HCT116 (cell line): ENCODE measurements around the gene VAMP8.

Source experiments
- CEBPB ChIP-seq: IDR thresholded peaks from 2 replicates; pipeline ENCODE4 v1.6.1; 2012; ENCODE audit warnings: low read depth
- CTCF ChIP-seq, 3 experiments: fragments of 200-600 bp in 1 of 3; sonication (generic) in 1 of 3; IDR thresholded peaks in 2 of 3; conservative IDR thresholded peaks in 1 of 3; 2 replicates each; pipeline ENCODE4 v1.5.1; 2012 to 2017; ENCODE audit warnings: low read depth in 2 of 3, low read length in 2 of 3, antibody characterized with exemption in 1 of 3, borderline replicate concordance in 1 of 3, control low read depth in 1 of 3, mild to moderate bottlenecking in 1 of 3, mixed read lengths in 1 of 3, mixed run types in 1 of 3, moderate library complexity in 1 of 3; ENCODE audit not compliant: insufficient read depth in 1 of 3
- ELF1 ChIP-seq: IDR thresholded peaks from 2 replicates; pipeline ENCODE4 v1.6.1; 2012; ENCODE audit warnings: low read depth, borderline replicate concordance
- EZH2 ChIP-seq: fragments of 200-600 bp; sonication (generic); IDR thresholded peaks from 2 replicates; pipeline ENCODE4 v1.6.1; 2017; ENCODE audit warnings: antibody characterized with exemption, mixed run types
- EZH2phosphoT487 ChIP-seq: fragments of 200-600 bp; IDR thresholded peaks from 2 replicates; pipeline ENCODE4 v1.6.1; 2018; ENCODE audit warnings: antibody characterized with exemption, borderline replicate concordance
- POLR2AphosphoS5 ChIP-seq: IDR thresholded peaks from 2 replicates; pipeline ENCODE4 v1.6.1; 2011; ENCODE audit warnings: mild to moderate bottlenecking, low read depth, low read length, moderate library complexity
- SIN3A ChIP-seq: IDR thresholded peaks from 2 replicates; pipeline ENCODE4 v1.6.1; 2012; ENCODE audit warnings: low read depth
- SP1 ChIP-seq: IDR thresholded peaks from 2 replicates; pipeline ENCODE4 v1.6.1; 2012; ENCODE audit warnings: low read depth
- YY1 ChIP-seq: IDR thresholded peaks from 2 replicates; pipeline ENCODE4 v1.6.1; 2011; ENCODE audit warnings: low read length, low read depth, moderate library complexity, mild to moderate bottlenecking; ENCODE audit not compliant: insufficient replicate concordance; ENCODE audit errors: extremely low read depth
- TF ChIP-seq, protein P1 (sequence below): IDR thresholded peaks from 2 replicates; pipeline ENCODE4 v1.6.1; 2012; ENCODE audit warnings: low read depth

DNA sequence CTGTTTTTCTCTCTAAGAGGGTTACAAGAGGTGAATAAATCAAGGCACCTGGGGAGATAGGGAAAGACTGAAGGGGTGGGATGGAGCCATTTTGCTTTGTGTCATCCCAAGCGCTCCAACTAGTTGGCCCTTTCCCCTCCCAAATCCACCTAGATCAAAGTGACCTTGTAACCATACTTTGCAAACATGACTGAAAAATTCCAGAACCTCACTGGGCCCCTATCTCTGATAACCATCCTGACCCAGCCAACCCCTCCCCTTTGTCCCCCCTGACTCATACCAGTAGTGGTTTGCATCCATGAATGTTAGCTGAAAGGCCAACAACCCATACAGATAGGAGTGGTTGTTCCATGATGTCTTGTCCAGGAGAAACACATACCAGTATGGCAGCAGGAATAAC is 19.2 kb upstream of the VAMP8 start:
- TF ChIP-seq CTCF (IDR thresholded peaks at IDR 0.05 in 2 of 3, conservative IDR thresholded peaks at IDR 0.05 in 1 of 3; ENCODE audit: borderline replicate concordance in 1 of 3, insufficient read depth in 1 of 3, low read depth in 2 of 3, low read length in 2 of 3), result no peak
- no peak for TF ChIP-seq EZH2
- no peak for TF ChIP-seq POLR2AphosphoS5
- no peak for TF ChIP-seq SIN3A
- no peak for TF ChIP-seq SP1
- no peak for TF ChIP-seq ELF1
- TF ChIP-seq CEBPB, result no peak
- no peak for TF ChIP-seq YY1
- TF ChIP-seq, protein P1, sequence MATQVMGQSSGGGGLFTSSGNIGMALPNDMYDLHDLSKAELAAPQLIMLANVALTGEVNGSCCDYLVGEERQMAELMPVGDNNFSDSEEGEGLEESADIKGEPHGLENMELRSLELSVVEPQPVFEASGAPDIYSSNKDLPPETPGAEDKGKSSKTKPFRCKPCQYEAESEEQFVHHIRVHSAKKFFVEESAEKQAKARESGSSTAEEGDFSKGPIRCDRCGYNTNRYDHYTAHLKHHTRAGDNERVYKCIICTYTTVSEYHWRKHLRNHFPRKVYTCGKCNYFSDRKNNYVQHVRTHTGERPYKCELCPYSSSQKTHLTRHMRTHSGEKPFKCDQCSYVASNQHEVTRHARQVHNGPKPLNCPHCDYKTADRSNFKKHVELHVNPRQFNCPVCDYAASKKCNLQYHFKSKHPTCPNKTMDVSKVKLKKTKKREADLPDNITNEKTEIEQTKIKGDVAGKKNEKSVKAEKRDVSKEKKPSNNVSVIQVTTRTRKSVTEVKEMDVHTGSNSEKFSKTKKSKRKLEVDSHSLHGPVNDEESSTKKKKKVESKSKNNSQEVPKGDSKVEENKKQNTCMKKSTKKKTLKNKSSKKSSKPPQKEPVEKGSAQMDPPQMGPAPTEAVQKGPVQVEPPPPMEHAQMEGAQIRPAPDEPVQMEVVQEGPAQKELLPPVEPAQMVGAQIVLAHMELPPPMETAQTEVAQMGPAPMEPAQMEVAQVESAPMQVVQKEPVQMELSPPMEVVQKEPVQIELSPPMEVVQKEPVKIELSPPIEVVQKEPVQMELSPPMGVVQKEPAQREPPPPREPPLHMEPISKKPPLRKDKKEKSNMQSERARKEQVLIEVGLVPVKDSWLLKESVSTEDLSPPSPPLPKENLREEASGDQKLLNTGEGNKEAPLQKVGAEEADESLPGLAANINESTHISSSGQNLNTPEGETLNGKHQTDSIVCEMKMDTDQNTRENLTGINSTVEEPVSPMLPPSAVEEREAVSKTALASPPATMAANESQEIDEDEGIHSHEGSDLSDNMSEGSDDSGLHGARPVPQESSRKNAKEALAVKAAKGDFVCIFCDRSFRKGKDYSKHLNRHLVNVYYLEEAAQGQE, result no peak
- TF ChIP-seq EZH2phosphoT487, result no peak
